Measurements from ENCODE around the gene SERPINH1. TPM values are rescaled to one million over a fixed set of nuclear protein-coding genes. Genes with fewer than 3 reads are reported as not detected.

SERPINH1 gene
- total RNA-seq, 4 donors from 2014 or later = 102 to 167 (median 143) TPM

- no peak overlapping the region for H3K4me3 ChIP-seq (replicated peaks in 1 of 3)
- no peak overlapping the region for H3K27ac ChIP-seq
- no peaks in the 10 kb centered on the region for H3K36me3 ChIP-seq
- no peak for DNase-seq
- no peak for TF ChIP-seq POLR2A (IDR thresholded peaks at IDR 0.05)
- TF ChIP-seq, protein P1, sequence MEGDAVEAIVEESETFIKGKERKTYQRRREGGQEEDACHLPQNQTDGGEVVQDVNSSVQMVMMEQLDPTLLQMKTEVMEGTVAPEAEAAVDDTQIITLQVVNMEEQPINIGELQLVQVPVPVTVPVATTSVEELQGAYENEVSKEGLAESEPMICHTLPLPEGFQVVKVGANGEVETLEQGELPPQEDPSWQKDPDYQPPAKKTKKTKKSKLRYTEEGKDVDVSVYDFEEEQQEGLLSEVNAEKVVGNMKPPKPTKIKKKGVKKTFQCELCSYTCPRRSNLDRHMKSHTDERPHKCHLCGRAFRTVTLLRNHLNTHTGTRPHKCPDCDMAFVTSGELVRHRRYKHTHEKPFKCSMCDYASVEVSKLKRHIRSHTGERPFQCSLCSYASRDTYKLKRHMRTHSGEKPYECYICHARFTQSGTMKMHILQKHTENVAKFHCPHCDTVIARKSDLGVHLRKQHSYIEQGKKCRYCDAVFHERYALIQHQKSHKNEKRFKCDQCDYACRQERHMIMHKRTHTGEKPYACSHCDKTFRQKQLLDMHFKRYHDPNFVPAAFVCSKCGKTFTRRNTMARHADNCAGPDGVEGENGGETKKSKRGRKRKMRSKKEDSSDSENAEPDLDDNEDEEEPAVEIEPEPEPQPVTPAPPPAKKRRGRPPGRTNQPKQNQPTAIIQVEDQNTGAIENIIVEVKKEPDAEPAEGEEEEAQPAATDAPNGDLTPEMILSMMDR (IDR thresholded peaks at IDR 0.05) = no peak
- H3K4me1 ChIP-seq = peaks cover 0 to 3% of the 10 kb centered on the region in 2 donors
- intact Hi-C loops (cut with DNase I) = no loop called here
- no peaks in the 10 kb centered on the region for H3K27me3 ChIP-seq
- H3K9me3 ChIP-seq = no peaks in the 10 kb centered on the region
- WGBS, 2 donors = 90% methylated on average over 16 of the region's 16 CpGs
Observed at GRCh38 chr11:75603791-75604736, 42.0 kb downstream of the SERPINH1 start.

GRCh38 chr11:75606099-75606498 lies 44.0 kb downstream of the SERPINH1 start:
- 89% methylated on average over 8 of the region's 8 CpGs for WGBS, 2 donors
- TF ChIP-seq, protein P1 (IDR thresholded peaks at IDR 0.05) = no peak
- no peak for TF ChIP-seq POLR2A (IDR thresholded peaks at IDR 0.05)
- DNase-seq = no peak
- no peaks in the 10 kb centered on the region for H3K36me3 ChIP-seq
- intact Hi-C loops (cut with DNase I) = no loop called here
- H3K9me3 ChIP-seq = no peaks in the 10 kb centered on the region
- H3K27me3 ChIP-seq = no peaks in the 10 kb centered on the region
- no peak overlapping the region for H3K4me3 ChIP-seq (replicated peaks in 1 of 3)
- H3K4me1 ChIP-seq = peaks cover 0 to 3% of the 10 kb centered on the region in 2 donors
- H3K27ac ChIP-seq = no peak overlapping the region

DNA sequence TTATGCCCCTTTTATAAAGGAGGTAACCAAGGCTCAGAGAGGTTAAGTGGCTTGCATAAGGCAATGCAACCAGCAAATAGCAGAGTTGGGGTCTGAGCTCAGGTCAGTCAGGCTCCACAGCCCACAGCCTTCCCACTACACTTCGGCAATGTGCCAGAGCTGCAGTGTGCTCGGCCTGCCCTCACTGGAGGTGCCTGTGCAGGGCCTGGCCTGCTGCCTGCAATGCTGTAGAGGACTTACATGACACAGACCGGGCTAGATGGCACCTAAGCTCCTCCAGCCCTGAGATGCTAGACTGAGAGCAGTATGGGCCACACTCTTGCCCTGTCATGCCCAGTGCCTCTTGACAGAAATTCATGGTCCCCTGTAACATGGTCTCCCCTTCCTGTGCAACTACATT lies 49.8 kb downstream of the SERPINH1 start:
- intact Hi-C loops (cut with DNase I) = no loop called here
- DNase-seq = peak; percentile 28 to 44
- TF ChIP-seq POLR2A (IDR thresholded peaks at IDR 0.05) = no peak
- TF ChIP-seq, protein P1 (IDR thresholded peaks at IDR 0.05) = no peak
- H3K27me3 ChIP-seq = no peaks in the 10 kb centered on the region
- H3K4me1 ChIP-seq = no peaks in the 10 kb centered on the region
- H3K27ac ChIP-seq = no peak overlapping the region
- no peaks in the 10 kb centered on the region for H3K36me3 ChIP-seq
- H3K9me3 ChIP-seq = no peaks in the 10 kb centered on the region
- H3K4me3 ChIP-seq (replicated peaks in 1 of 3) = no peak overlapping the region
- WGBS, 2 donors = 66 to 81% methylated on average over 3 of the region's 3 CpGs

GRCh38 chr11:75615751-75616150 lies 53.7 kb downstream of the SERPINH1 start:
- intact Hi-C loops (cut with DNase I) = no loop called here
- 75 to 77% methylated on average over 7 of the region's 7 CpGs for WGBS, 2 donors
- Histone ChIP-seq H3K36me3 (no peaks in the 10 kb centered on the region), H3K27me3 (no peaks in the 10 kb centered on the region), H3K27ac (no peak overlapping the region), H3K4me3 (replicated peaks in 1 of 3) (no peak overlapping the region), H3K9me3 (no peaks in the 10 kb centered on the region), H3K4me1 (no peaks in the 10 kb centered on the region)
- TF ChIP-seq, protein P1 (IDR thresholded peaks at IDR 0.05) = no peak
- no peak for DNase-seq

DNA sequence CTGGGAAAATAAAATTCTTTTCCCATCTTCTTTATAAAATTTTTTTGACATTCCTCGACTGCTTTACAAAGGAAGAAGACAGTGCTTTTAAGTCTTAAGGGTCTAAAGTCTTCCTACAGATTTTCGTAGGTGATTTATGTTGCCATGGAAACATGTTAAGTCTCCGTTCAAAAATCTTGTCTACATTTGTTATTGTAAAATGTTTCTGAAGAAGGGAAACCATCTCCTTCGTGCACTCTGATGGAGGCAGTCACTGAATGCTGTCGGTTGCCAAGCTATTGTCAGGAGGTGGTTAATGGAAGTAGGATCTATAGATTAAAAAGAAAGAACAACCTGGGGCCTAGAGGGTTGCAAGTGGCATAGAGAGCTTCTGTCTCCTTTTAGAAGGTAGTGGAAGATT lies 54.2 kb downstream of the SERPINH1 start:
- DNase-seq = no peak
- no peaks in the 10 kb centered on the region for H3K27me3 ChIP-seq
- H3K4me3 ChIP-seq (replicated peaks in 1 of 3) = no peak overlapping the region
- no peak overlapping the region for H3K27ac ChIP-seq
- intact Hi-C loops (cut with DNase I) = no loop called here
- H3K9me3 ChIP-seq = no peaks in the 10 kb centered on the region
- 84 to 85% methylated on average over 5 of the region's 5 CpGs for WGBS, 2 donors
- no peak for TF ChIP-seq POLR2A (IDR thresholded peaks at IDR 0.05)
- no peaks in the 10 kb centered on the region for H3K4me1 ChIP-seq
- H3K36me3 ChIP-seq = no peaks in the 10 kb centered on the region

Other genes starting within 250 kb of the SERPINH1 start
- gene ARRB1, start 210.6 kb upstream of the SERPINH1 start, total RNA-seq = 10 to 100 TPM; 15.7 to 44.7 (median 27.7) TPM
- gene RPS3, start 162.7 kb upstream of the SERPINH1 start, total RNA-seq = 1,000 to 10,000 TPM; 1,039 to 1,811 (median 1,104) TPM
- 1 to 10 TPM; 1.1 to 3.6 (median 1.9) TPM for gene KLHL35, start 129.1 kb upstream of the SERPINH1 start, total RNA-seq
- gene GDPD5, start 36.3 kb upstream of the SERPINH1 start, total RNA-seq = 1 to 10 TPM; 5.6 to 6.4 (median 6.1) TPM
- gene MAP6, start 106.8 kb downstream of the SERPINH1 start, total RNA-seq = 10 to 100 TPM in 1 of 4 donors, 1 to 10 TPM in 3; 4.8 to 13.8 (median 9.4) TPM
- gene MOGAT2, start 155.6 kb downstream of the SERPINH1 start, total RNA-seq = 1 to 10 TPM in 1 of 4 donors, not detected in 3; 1.0 TPM
- 10 to 100 TPM in 3 of 4 donors, 1 to 10 TPM in 1; 9.9 to 20.7 (median 16.3) TPM for gene DGAT2, start 206.5 kb downstream of the SERPINH1 start, total RNA-seq